Stimulated activated CD4-positive, alpha-beta T cell treated with anti-CD3 and anti-CD28 coated beads, Interleukin-12 subunit alpha, Interleukin-12 subunit beta, amount 100 ng/mL, for 4 hours (primary cell): ENCODE results near the gene LGR6.

Experiments
- DNase-seq: peaks from one replicate; pipeline ENCODE4 v3.0.0-alpha.2; 2020

The LGR6 gene

DNA sequence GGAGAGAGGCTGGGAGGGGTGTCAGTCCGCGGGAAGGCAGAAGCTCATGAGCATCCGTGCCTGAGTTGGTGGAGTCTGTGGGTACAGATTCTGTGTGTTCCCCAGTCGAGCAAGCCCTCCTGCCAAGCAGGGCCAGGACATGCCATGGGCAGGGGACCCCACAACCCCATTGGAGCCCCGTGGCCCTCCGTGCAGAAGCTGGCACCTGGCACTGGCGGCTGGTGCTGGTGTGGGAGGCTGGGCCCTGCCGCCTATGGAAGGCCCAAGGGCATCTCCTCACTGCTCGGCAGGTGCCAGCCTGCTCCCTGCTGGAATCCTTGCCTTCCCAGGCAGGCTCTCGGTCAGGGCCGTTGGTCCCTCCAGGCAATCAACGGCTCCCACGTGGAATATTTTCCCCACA lies 74.4 kb downstream of the LGR6 start:
- DNase-seq, result no peak

DNA sequence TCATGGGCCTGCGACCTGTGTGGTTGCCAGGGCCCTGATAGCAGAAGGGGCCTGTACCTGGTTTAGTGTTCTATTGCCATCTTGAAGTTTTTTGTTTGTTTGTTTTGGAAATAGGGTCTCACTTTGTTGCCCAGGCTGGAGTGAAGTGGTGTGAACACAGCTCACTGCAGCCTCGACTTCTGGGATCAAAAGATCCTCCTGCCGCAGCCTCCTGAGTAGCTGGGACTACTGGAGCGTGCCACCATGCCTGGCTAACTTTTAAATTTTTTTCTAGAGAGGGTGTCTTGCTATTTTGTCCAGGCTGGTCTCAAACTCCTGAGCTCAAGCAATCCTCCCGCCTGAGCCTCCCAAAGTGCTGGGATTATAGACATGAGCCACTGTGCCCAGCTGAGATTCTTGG lies 75.2 kb downstream of the LGR6 start:
- no peak for DNase-seq

DNA sequence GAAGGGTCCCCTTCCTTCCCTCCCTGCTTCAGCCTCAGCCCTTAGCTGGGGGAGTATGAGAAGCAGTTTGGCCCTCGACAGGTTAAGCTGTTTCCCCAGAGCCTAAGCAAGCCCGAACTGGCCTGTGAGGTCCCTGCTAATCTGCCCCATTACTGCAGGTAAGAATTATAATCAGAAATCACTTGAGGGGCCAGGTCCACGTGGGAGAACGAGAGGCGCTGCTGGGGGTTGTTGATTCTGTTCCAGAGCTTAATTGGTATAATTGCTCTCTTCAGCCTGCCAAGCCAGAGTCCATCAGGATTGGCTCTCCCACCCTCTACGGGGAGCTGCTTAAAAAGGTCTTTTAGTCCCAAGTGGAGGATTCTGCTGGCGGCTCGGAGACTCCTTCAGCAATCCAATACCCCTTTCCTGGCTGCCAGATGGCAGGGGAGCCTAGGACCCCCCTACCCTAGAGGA lies 77.3 kb downstream of the LGR6 start:
- no peak for DNase-seq

DNA sequence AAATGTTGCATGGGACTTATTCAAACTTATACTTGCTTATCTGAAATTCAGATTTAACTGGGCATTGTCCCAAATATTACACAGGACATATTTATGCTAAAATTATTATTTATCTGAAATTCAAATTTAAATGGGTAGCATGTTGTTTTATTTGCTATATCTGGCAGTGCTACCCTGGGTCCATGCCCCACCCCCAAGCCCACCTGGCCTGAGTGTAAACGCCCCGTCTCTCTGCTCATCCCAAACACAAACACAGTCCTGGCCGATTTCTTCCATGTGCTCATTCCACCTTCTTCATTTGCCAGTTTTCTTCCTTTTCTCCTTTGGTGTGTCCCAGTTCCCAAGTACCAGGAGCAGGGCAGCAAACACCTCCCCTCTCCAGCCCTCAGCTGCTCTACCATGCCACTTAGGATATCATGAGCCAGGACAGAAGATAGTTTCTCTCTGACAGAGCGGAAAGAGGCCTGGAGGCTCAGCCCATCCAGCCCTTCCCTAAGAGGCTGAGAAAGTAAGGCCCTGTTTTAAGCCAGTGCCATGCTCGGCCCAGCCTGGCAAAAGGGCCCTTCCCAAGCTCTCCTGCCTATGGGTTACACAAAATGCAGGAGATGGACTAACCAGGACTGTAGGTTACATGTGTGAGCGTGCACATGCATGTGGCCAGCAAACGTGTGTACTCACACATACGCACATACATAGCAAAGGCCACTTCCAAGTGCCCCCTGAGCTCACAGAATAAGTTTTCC lies 78.7 kb downstream of the LGR6 start:
- DNase-seq, result no peak

DNA sequence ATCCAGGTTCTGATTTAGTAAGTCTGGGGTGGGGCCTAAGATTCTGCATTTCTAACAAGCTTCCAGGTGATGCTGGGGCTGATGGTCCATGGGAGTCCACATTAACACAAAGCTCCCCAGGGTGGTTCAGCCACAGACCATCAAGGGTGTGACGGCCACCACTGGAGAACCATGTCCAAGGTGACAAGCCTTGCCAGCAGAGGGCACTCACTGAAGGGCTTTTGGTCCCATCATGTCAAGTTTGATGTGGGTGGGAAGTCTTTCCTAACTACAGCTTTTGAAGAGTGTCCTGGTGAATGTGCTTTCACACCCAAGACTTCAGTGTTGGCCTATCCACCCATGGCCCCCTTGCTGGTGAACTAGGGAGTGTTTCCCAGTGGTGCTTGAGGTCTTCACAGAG lies 81.0 kb downstream of the LGR6 start:
- DNase-seq, result peak; percentile 17

DNA sequence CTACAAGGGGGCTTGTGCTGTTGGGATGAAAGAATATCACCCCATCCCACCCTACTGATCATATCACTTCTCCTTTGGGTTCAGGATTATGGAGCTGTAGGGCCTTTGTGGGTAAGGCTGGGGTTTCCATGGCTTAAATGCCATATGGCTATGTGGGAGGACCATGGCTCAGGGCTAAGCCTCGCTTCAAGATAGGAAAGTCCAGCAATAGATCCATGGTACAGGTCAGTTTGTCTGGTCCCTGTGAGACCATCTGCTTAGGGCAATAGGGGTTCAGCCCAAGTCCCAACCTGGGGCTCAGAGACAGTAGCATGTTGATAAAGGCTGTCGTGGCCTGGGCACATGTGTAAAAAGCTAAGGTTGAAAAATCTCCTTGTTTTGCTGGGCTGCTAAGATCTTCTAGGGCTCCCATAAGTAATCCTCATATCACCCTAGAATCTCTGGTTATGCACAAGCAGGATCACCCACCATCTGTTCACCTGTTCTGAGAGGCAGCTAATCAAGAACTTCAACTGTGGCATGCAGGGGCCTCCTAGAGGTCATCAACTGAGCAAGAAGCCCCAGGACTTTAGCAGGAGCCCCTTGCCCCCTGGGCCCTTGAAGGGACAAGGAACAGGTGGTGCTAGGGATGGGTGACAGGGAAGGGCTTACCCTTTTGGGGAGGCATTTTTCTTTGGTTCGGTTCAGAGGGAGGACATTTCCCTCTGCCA lies 81.6 kb downstream of the LGR6 start:
- no peak for DNase-seq

DNA sequence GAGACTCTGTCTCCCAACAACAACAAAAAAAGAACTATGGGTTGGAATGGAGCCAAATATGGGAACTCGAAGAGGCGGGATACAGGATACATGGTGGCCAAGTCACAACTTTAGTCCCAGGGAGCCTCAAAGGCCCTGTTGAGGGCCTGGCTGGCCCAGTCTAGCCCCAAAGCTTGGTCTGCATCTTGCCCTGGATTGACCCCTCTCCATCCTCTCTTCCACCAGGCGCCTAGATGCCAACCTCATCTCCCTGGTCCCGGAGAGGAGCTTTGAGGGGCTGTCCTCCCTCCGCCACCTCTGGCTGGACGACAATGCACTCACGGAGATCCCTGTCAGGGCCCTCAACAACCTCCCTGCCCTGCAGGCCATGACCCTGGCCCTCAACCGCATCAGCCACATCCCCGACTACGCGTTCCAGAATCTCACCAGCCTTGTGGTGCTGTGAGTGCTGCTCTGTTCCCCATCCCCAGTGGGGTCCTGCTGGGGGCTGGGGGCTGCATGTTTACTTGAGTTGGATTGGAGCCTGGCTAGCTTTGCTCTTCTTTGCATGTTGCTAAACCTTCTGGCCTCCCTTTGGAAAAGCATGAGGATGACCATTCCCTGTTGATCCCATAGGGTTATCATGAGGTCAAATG lies 82.6 kb downstream of the LGR6 start:
- DNase-seq, result no peak

DNA sequence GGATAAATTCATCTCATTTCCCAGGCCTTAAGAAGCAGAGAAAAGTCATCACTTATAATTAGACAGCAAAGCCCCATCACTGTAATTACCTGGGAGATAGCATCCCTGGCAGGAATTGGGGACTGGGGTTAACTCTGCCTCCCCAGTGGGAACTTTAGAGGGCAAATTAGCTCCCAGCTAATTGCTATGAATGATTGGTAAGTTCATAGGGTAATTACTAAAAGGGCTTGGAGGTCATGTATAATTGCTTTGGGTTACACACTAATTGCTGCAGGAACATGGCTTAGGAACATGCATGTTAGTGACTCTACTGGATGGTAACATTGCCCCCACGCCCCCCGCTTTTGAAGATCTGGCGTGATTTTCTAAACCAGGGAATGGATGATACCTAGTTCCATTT lies 83.3 kb downstream of the LGR6 start:
- no peak for DNase-seq

DNA sequence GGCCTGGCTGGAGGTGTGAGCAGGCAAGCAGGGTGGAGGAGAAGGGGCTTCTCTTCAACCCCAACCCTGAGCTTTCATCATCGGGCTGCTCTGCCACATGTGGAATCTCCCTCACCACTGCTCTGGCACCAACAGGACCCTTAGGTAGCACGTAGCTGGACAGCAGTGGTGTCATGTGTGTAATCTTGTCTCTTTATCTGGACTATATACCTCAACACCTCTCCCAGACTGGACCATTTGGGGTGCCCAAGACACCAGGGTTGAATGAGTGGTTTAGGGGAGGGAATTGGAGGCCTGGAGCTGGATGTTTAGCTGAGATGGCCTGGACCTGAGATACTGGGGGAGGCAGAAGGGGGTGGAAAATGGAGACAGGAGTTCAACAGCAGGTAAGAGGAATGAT lies 85.2 kb downstream of the LGR6 start:
- no peak for DNase-seq

DNA sequence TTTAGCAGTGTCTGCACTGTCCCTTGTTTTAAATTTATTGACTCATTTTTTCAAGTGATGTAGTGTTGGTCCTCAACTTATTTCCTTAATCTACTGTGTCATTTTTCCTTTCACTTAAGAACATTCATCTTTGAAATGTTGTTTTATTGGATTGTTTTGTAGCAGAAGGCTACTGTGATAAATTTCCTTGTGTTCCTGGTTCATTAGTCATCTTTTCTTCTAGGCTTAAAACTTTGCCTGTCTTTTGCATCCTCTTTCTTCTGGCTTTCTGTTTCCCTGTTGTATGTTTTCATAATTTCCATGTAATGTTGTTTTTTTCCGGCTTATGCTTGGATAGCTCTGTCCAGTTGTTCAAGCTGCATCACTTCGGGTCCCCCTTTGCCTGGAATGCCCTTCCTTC lies 86.2 kb downstream of the LGR6 start:
- DNase-seq, result no peak

DNA sequence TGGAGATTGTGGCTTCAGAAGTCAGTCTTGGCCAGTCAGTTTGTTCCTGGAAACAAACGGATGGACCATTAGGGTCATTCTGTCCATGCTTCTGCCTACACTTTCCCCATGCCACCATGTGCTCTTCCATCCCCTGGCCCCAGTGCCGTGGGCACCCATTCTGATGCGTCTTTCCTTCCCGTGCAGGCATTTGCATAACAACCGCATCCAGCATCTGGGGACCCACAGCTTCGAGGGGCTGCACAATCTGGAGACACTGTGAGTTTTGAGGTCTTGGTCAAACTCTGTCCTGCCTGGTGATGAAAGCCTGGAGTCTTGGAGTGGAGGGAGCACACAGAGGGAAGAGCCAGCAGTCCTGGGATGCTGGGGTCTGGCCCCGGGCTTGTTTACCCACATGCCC lies 87.0 kb downstream of the LGR6 start:
- no peak for DNase-seq

DNA sequence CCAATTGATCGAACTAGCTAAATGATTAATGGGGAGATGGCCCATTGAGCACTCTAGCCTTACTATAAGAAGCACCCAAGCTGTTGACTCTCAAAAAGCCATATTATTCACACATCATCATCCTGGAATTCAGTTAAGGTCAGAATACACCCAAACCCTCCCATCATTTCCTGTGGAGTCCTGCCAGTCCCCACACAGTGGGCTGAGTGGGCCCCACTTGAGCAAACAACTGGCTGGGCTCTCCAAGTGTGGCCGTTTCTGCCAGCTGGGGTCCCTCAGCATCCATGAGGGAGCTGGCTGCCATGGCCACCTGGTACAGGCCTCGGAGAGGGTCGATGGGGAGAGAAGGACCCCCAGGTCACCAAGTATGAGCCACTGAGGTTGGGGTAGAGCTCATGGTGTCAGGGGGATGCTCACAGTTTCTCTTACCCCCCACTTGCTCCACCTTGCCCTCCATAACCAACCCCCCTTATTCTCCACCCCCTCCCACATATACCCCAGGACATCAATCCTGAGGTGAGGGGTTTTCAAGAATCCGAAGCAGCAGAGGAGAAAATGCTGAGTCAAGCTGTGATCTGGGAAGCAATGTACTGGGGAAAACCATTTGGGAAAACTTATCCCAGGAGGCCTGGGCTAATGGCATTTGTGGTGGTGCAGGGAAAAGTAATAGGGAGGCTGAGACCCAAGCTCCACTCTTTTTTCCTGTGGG lies 87.9 kb downstream of the LGR6 start:
- no peak for DNase-seq

DNA sequence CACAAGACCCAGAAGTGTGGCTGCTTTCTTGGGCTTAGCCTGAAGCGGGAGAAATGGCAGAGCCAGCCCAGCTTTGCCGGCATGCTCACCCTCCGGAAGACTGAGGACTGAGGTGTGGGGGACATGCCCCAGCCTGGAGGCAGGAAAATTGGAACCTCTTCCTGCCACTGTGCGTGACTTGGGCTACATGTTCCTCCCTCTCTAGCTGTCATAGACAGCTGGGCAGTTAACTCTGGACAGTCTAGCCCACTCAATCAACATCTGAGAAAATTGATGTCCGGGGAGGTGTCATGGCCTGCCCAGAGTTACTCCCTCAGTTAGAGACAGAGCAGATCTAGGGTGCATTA lies 88.4 kb downstream of the LGR6 start:
- no peak for DNase-seq

DNA sequence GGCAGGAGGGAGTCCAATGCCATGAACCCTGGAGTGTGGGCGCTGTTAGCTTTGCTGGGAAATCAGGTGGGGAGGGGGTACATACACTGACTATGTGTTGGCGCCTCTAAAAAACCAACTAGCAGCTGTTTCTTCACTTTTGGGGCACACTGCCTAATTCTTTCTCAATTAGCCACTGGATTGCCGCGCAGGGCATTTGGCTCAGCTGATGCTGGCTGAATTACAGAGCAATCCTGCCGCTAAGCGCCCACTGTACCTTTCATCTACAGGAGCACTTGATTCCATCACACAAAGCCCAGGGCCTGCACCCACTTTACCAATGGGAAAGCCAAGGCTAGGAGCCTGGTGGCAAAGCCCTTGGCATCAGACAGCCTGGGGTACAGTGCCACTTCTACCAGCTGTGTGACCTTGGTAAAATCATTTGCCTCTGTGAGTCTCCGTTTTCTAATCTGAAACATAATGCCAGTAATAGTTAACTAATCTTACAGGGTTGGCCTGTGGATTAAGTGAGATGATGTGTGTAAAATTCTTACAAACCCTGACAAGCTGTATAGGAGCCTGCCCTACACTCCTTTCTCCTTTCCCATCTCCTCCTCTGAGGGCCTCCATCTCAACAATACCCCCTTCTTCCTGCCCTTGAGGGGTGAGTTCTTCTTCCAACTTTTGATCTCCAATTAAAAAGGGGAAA lies 89.1 kb downstream of the LGR6 start:
- no peak for DNase-seq

DNA sequence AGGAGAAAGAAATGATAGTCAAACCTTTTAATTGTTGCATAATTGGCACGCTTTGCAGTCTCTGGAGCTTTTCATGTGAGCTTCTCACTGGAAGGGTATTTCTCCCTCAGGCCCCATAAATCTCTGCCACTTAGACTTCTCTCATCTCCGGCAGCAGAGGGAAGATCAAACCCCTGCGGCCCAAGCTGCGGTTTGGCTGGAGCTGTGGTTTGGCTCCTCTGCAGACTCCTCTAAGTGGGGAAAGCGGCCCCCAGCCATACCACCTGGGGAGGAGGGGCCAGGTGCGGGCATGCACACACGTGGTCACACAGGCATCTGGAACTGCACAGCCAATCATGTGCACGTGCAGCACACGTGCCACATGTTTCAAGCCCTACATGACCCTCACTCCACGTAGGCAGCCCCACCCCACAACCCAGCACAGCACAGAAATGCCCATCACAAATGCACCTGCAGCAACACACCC lies 89.8 kb downstream of the LGR6 start:
- no peak for DNase-seq

DNA sequence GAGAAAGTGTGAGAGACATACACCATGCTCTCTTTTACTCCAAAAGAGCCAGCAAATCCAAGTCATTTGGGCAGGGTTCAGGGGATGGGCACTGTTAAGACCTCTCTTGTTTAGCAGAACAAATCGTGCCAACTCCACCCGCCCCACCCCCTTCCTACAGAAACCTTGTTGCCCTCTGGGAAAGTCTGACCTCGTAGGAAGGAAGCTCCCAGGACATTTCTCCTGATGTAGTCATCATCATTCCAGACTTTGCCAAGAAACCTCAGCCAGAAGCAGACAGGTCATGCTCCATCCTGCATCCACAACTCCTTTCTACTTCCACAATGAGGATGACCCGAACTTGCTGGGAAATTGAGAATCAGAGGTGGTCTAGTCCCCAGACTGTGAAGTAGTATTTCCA lies 90.4 kb downstream of the LGR6 start:
- DNase-seq, result no peak

DNA sequence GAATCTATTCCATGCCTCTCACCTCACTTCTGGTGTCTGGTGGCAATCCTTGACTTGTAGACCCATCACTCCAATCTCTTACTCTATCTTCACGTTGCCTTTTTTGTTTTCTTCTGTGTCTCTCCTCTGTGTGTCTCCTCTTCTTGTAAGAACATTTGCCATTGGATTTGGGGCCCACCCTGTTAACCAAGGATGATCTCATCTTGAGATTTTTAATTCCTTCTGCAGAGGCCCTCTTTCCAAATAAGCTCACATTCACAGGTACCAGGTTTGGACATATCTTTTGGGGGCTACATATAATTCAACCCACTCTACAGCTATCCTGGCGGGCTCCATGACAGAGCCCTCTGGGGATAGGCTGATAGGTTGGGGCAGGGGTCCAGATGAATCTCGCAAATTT lies 92.3 kb downstream of the LGR6 start:
- no peak for DNase-seq

DNA sequence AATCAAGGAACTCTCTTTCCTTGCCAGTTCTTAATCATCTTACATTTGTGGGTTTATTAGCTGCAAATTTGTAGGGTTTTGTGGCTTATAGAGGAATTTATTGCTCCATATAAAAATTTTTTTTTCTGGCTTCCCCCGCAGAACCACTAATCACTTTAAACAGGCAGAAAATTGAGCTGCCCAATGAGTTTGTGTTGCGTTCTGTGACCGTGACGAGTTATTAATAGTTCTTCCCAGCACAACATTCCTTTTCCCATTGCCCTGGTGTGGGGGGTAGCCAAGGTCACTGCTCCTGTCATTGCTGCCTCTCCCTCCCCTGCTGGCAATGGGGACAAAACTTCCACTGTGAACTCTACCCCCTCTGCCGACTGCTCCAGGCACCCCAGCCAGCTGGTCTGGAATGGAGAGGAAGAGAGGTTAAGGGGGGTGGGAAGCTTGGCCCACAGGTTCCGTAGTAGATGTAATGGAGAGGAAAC lies 93.1 kb downstream of the LGR6 start:
- DNase-seq, result no peak

DNA sequence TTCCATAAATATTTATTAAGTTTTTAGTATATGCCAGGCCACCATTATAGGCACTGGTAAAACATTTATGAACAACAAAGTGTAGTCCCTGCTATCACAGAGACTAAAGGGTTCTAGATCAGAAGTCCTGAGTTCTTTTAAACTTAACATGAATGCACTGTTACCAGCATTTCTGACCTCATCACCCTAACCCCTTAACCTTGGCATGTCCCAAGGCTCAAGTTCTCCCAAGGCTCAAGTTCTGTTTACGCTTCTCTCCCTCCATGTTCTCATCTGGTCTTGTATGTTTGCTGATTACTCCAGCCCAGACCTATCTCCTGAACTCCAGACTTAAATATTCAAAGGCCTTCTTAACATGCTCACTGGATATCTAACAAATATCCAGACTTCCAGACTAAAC lies 93.6 kb downstream of the LGR6 start:
- DNase-seq, result no peak

DNA sequence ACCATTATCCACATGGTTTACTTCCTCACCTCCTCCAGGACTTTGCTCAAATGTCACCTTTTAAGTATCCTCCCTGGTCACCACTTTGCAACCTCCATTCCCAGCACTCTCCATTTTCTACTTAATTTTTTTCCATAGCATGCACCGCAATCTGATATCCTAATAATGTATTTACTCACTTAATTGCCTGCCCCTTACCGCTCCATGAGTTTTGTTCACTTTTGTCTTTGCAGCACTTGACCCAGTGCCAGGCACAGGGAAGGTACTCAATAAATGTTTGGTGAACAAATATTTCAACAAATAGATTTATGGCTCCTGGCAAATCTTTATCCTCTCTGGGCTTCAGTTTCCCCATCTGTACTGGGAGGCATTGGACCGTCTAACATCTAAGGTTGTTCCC lies 94.6 kb downstream of the LGR6 start:
- DNase-seq, result no peak

DNA sequence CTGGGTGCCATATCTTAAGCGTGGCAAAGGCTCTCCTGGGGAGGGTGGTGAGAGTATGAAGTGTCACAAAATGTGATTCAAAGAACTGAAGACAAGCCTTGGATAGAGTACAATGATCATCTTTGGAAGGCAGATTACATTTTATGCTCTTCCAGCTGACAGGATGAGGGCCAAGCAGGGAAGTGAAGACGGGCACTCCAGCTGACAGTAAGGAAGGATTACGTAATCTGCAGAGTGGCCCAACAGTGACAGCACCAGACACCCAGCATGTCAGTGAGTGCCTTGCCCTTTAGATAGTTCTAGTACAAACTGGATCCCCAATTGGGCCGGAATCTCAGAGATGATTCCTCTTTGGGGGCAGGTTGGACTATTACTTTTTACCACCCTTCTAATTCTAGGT lies 95.4 kb downstream of the LGR6 start:
- no peak for DNase-seq

DNA sequence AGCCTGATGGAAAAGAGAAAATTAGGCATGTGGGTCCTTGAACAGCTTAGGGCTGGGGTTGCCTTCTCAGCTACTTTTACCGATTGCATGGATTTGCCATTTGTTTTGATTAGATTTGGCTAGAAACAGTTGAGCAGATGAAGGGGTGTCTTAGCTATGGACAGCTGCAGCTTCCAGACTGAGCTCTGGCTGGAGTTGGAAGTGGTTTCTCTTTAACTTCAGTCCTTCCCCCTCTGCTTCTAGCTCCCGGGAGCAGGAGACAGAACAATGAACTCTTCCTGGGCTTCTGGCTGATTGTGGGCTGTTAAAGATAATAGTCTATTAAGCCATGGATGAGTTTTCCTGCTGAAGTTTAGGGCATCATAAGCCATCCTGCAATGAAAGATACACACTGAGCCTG lies 97.4 kb downstream of the LGR6 start:
- DNase-seq, result no peak
